K562 (cell line): ENCODE measurements around the gene DIO3. TPM values are rescaled to one million over a fixed set of nuclear protein-coding genes. Genes with fewer than 3 reads are reported as not detected.
A peak's percentile ranks its signal among the peaks of the same experiment; 100 is the strongest.

Experiments
- ATAC-seq: fragments of 200-7000 bp; cut with Tn5 transposase; 3 replicates; pipeline ENCODE4 v1.9.1; 2020; ENCODE audit warnings: moderate library complexity
- BruUV-seq: library from RNA; stranded (reverse); fragments of 400-500 nt; replicated peaks from 2 replicates; lab custom pipeline; 2021; lab: Mats Ljungman, UMichigan
- CTCF ChIA-PET: fragments of 300-600 bp; formaldehyde crosslinking; extraction: SDS; loops from one replicate; lab custom pipeline; 2021; ENCODE audit warnings: low intra/inter-chr PET ratio; lab: Yijun Ruan, JAX
- POLR2A ChIA-PET: fragments of 300-600, 350-650 bp; sonication (Branson Sonifier 250); formaldehyde crosslinking; extraction: SDS; loops from one replicate; lab custom pipeline; 2021; ENCODE audit warnings: antibody characterized with exemption, inconsistent platforms; lab: Yijun Ruan, JAX
- DNase-seq, 4 experiments: peaks; one replicate each; pipeline versions ENCODE4 v3.0.0 to v3.0.0-alpha.2; 2011 to 2018; ENCODE audit warnings: low spot score in 3 of 4, mixed read lengths in 3 of 4; ENCODE audit errors: extremely low read depth in 1 of 4
- FAIRE-seq: peaks from 2 replicates; lab custom pipeline; 2011; peaks lifted over from hg19 to GRCh38; lab: Jason Lieb, UNC
- H2AFZ ChIP-seq: 2 replicates; pipeline ENCODE4 v1.6.0; 2011; ENCODE audit warnings: low read depth, low read length, control low read depth, inconsistent platforms
- H3K27ac ChIP-seq: fragments of 200-600 bp; 3 replicates; pipeline ENCODE4 v1.8.0; 2011; ENCODE audit warnings: low read depth, mild to moderate bottlenecking, control low read depth, inconsistent platforms, low read length, moderate library complexity, mixed read lengths; ENCODE audit errors: extremely low read depth
- H3K27me3 ChIP-seq, 2 experiments: fragments of 300-600 bp in 1 of 2; 2 replicates in 1 of 2; 3 replicates in 1 of 2; pipeline versions ENCODE4 v1.6.0 to v1.8.0; 2011; ENCODE audit warnings: inconsistent platforms in 2 of 2, low read length in 2 of 2, mild to moderate bottlenecking in 1 of 2, mixed read lengths in 1 of 2, moderate library complexity in 1 of 2; ENCODE audit not compliant: control insufficient read depth in 2 of 2, insufficient read depth in 2 of 2
- H3K36me3 ChIP-seq: fragments of 300-600 bp; 3 replicates; pipeline ENCODE4 v1.8.0; 2011; ENCODE audit warnings: mild to moderate bottlenecking, low read length, inconsistent platforms; ENCODE audit not compliant: control insufficient read depth, insufficient read depth
- H3K4me1 ChIP-seq, 2 experiments: fragments of 200-600 bp in 1 of 2; replicated peaks in 1 of 2; 2 replicates in 1 of 2; 3 replicates in 1 of 2; pipeline versions ENCODE4 v1.5.1 to v1.8.0; 2011; ENCODE audit warnings: inconsistent platforms in 2 of 2, low read length in 2 of 2, mild to moderate bottlenecking in 1 of 2, mixed read lengths in 1 of 2, moderate library complexity in 1 of 2; ENCODE audit not compliant: control insufficient read depth in 2 of 2, insufficient read depth in 2 of 2
- H3K4me2 ChIP-seq: 2 replicates; pipeline ENCODE4 v1.6.1; 2011; ENCODE audit warnings: low read length, control low read depth, inconsistent platforms, mixed read lengths; ENCODE audit not compliant: insufficient read depth
- H3K4me3 ChIP-seq: fragments of 200-600 bp; sonication (generic), shearing (Covaris generic); 2 replicates; pipeline ENCODE4 v1.5.1; 2016; ENCODE audit warnings: control low read depth, inconsistent platforms
- H3K79me2 ChIP-seq: fragments of 200-600 bp; 3 replicates; pipeline ENCODE4 v1.8.0; 2011; ENCODE audit warnings: low read length, inconsistent platforms; ENCODE audit not compliant: control insufficient read depth, insufficient read depth
- H3K9ac ChIP-seq, 2 experiments: 2 replicates each; pipeline versions ENCODE4 v1.6.0 to v1.6.1; 2011; ENCODE audit warnings: low read depth in 2 of 2, low read length in 2 of 2, control low read depth in 1 of 2, inconsistent platforms in 1 of 2, mild to moderate bottlenecking in 1 of 2, mixed read lengths in 1 of 2; ENCODE audit not compliant: insufficient read depth in 1 of 2
- H3K9me1 ChIP-seq: one replicate; pipeline ENCODE4 v1.6.0; 2011; ENCODE audit warnings: inconsistent platforms, mild to moderate bottlenecking, low read length, moderate library complexity; ENCODE audit not compliant: control insufficient read depth, insufficient read depth
- H3K9me3 ChIP-seq: replicated peaks from 2 replicates; pipeline ENCODE4 v1.5.1; 2011; ENCODE audit warnings: low read depth, low read length, inconsistent platforms; ENCODE audit not compliant: control insufficient read depth, insufficient read depth
- H4K20me1 ChIP-seq: replicated peaks from 2 replicates; pipeline ENCODE4 v1.6.1; 2011; ENCODE audit warnings: low read length, inconsistent platforms, mixed read lengths; ENCODE audit not compliant: control insufficient read depth, insufficient read depth
- CBX5 ChIP-seq: IDR thresholded peaks from 2 replicates; pipeline ENCODE4 v1.6.1; 2014; ENCODE audit warnings: low read depth, borderline replicate concordance
- CUX1 ChIP-seq: fragments of 200-800 bp; sonication (Bioruptor generic); IDR thresholded peaks from 2 replicates; pipeline ENCODE4 v1.6.1; 2016; ENCODE audit warnings: missing genetic modification characterization, missing compliant biosample characterization
- EZH2 ChIP-seq: IDR thresholded peaks from 2 replicates; pipeline ENCODE4 v1.6.1; 2012; ENCODE audit warnings: low read depth, mild to moderate bottlenecking, inconsistent platforms, low read length, borderline replicate concordance
- IRF2 ChIP-seq: sonication (generic); formaldehyde crosslinking; IDR thresholded peaks from 2 replicates; pipeline ENCODE4 v1.8.1; 2022; ENCODE audit warnings: mild to moderate bottlenecking, missing genetic modification reagents
- JUN ChIP-seq, 2 experiments: sonication (generic) in 1 of 2; formaldehyde crosslinking in 1 of 2; IDR thresholded peaks; 2 replicates each; pipeline versions ENCODE4 v1.6.1 to v1.8.0; 2012 to 2022; ENCODE audit warnings: borderline replicate concordance in 2 of 2, mild to moderate bottlenecking in 2 of 2, improper control_type of control experiment in 1 of 2, low read depth in 1 of 2, low read length in 1 of 2, missing genetic modification reagents in 1 of 2
- KHSRP ChIP-seq: fragments of 450-650 bp; IDR thresholded peaks from 2 replicates; pipeline ENCODE4 v1.6.1; 2017
- POLR2AphosphoS5 ChIP-seq: IDR thresholded peaks from 2 replicates; pipeline ENCODE4 v1.6.1; 2011; ENCODE audit warnings: mild to moderate bottlenecking, low read depth, low read length, moderate library complexity; ENCODE audit not compliant: control insufficient read depth, insufficient read depth
- POLR3G ChIP-seq: IDR thresholded peaks from 2 replicates; pipeline ENCODE4 v1.6.1; 2011; ENCODE audit not compliant: insufficient read length, insufficient replicate concordance; ENCODE audit errors: extremely low read depth
- SMARCB1 ChIP-seq: IDR thresholded peaks from 2 replicates; pipeline ENCODE4 v1.6.1; 2011; ENCODE audit warnings: improper control_type of control experiment, low read depth; ENCODE audit not compliant: insufficient read length
- STAG1 ChIP-seq: sonication (generic); formaldehyde crosslinking; IDR thresholded peaks from 2 replicates; pipeline ENCODE4 v1.5.0; 2020; ENCODE audit warnings: missing genetic modification reagents, borderline replicate concordance
- TEAD4 ChIP-seq, 2 experiments: sonication (generic) in 1 of 2; formaldehyde crosslinking in 1 of 2; IDR thresholded peaks; 2 replicates each; pipeline versions ENCODE4 v1.6.1 to v1.8.0; 2012 to 2022; ENCODE audit warnings: borderline replicate concordance in 1 of 2, inconsistent platforms in 1 of 2, low read length in 1 of 2, mild to moderate bottlenecking in 1 of 2, missing genetic modification reagents in 1 of 2
- TSHZ1 ChIP-seq: fragments of 250-450 bp; sonication (Bioruptor Pico); IDR thresholded peaks from 2 replicates; pipeline ENCODE4 v1.4.0; 2020; ENCODE audit warnings: mild to moderate bottlenecking, moderate library complexity
- XRCC4 ChIP-seq: IDR thresholded peaks from one replicate; pipeline ENCODE4 v1.6.1; 2011; ENCODE audit not compliant: insufficient read depth, insufficient read length; ENCODE audit errors: extremely low read depth
- ZNF311 ChIP-seq: fragments of 250-450 bp; sonication (Bioruptor Pico); IDR thresholded peaks from 2 replicates; pipeline ENCODE4 v1.4.0; 2020; ENCODE audit warnings: mild to moderate bottlenecking, moderate library complexity
- WGBS: fragments of 100-300 bp; shearing (Covaris generic); methylation state at CpG from one replicate; pipeline ENCODE4 v1.1.6; 2016; ENCODE audit warnings: low coverage, mixed read lengths; ENCODE audit not compliant: insufficient coverage; ENCODE audit errors: missing lambda C conversion rate; 5-methylcytosine and 5-hydroxymethylcytosine counted together
- in situ Hi-C: fragments of 300-500 bp; cut with MboI; formaldehyde crosslinking; loops from 4 replicates; pipeline ENCODE4 v1.15.0; 2018; ENCODE audit warnings: inconsistent platforms, mixed read lengths
- intact Hi-C: fragments of 100-400 bp; cut with micrococcal nuclease; formaldehyde crosslinking; loops from 2 replicates; pipeline ENCODE4 v1.14.2; 2022
- polyA plus RNA-seq, 8 experiments: library from polyadenylated mRNA; depleted of rRNA in 4 of 8; stranded (reverse) in 5 of 8; unstranded in 3 of 8; fragments of >200 nt; fragmentation: Nextera tagmentation in 2 of 8; fragmentation: Illumina TruSeq in 1 of 8; extraction: Ambion mirVana in 2 of 8; extraction: Trizol in 1 of 8; gene quantifications; 2 replicates each; pipeline versions ENCODE4 v1.2.1 to v1.2.3, GENCODE V29; 2011 to 2014; ENCODE audit warnings: inconsistent platforms in 1 of 8, missing spikeins in 1 of 8
- total RNA-seq, 7 experiments: library from RNA; depleted of rRNA in 6 of 7; stranded (reverse); fragments of >200 nt in 6 of 7; fragmentation: Illumina TruSeq in 2 of 7; extraction: Trizol in 2 of 7; gene quantifications; 2 replicates each; pipeline versions ENCODE4 v1.2.1 to v1.2.3, GENCODE V29; 2011 to 2021; ENCODE audit warnings: low replicate concordance in 1 of 7

Gene DIO3
- total and polyA plus RNA-seq, 9 of the 15 experiments (the other 6 are each of a cell fraction or from before 2014, with no cell fraction given): not detected

- Histone ChIP-seq H4K20me1 (no peaks in the 10 kb centered on the region), H3K9ac (no peak overlapping the region), H3K9me1 (no peaks in the 10 kb centered on the region), H3K4me2 (no peak overlapping the region), H3K4me1 (no peaks in the 10 kb centered on the region; a peak in 2 of 5 replicates), H3K36me3 (no peaks in the 10 kb centered on the region), H3K79me2 (no peaks in the 10 kb centered on the region), H2AFZ (peak overlapping the region; percentile 10; the same call in 1 of the 2 replicates), H3K4me3 (no peak overlapping the region), H3K27ac (no peak overlapping the region), H3K9me3 (no peaks in the 10 kb centered on the region), H3K27me3 (no peaks in the 10 kb centered on the region)
- no TSS peak for BruUV-seq
- in situ Hi-C loops: no loop called here
- 42% methylated on average over 3 of the region's 7 CpGs for WGBS
- DNase-seq (no peak), ATAC-seq (no peak), FAIRE-seq (no peak)
- intact Hi-C loops: no loop called here
- POLR2A ChIA-PET: interaction anchor here (0.7 kb wide), 1 partner anchor 40 kb away, joined by 3 read pairs; no protein-coding TSS in a partner anchor
- CTCF ChIA-PET: no interaction called here
- TF ChIP-seq JUN (IDR thresholded peaks at IDR 0.05; ENCODE audit: borderline replicate concordance, low read depth, low read length): no peak
- no peak for TF ChIP-seq JUN (CRISPR knock-in tag; IDR thresholded peaks at IDR 0.05; ENCODE audit: borderline replicate concordance)
- TF ChIP-seq IRF2: no peak
- no peak for TF ChIP-seq XRCC4
- no peak for TF ChIP-seq TEAD4 (IDR thresholded peaks at IDR 0.05; ENCODE audit: low read length)
- no peak for TF ChIP-seq TEAD4 (CRISPR knock-in tag; IDR thresholded peaks at IDR 0.05; ENCODE audit: borderline replicate concordance)
- no peak for TF ChIP-seq SMARCB1
- TF ChIP-seq POLR3G: no peak
- no peak for TF ChIP-seq EZH2
- TF ChIP-seq KHSRP: no peak
- no peak for TF ChIP-seq TSHZ1 (CRISPR knock-in tag)
- TF ChIP-seq ZNF311 (CRISPR knock-in tag): no peak
- no peak for TF ChIP-seq CBX5
- no peak for TF ChIP-seq STAG1 (CRISPR knock-in tag)
- no peak for TF ChIP-seq POLR2AphosphoS5
- TF ChIP-seq CUX1 (CRISPR knock-in tag): no peak
Measured at GRCh38 chr14:101596742-101597141, 35.4 kb downstream of the DIO3 start.
